Medulla oblongata (tissue), 1 donor: Measurements from ENCODE around the gene CCDC197.

Experiments used
- DNase-seq: peaks from one replicate; pipeline ENCODE4 v3.0.0-alpha.2; 2015; ENCODE audit errors: extremely low spot score

Gene CCDC197

GRCh38 chr14:94043111-94043755 lies 46.1 kb downstream of the CCDC197 start:
- DNase-seq, result no peak

GRCh38 chr14:94043756-94044475 lies 46.8 kb downstream of the CCDC197 start:
- DNase-seq, result no peak

GRCh38 chr14:94044476-94045091 lies 47.5 kb downstream of the CCDC197 start:
- DNase-seq, result no peak

- DNase-seq, result no peak
These were observed 48.0 kb downstream of the CCDC197 start for GRCh38 chr14:94045101-94045500.

GRCh38 chr14:94045563-94046345 lies 48.7 kb downstream of the CCDC197 start:
- no peak for DNase-seq

- DNase-seq, result no peak
These were observed 49.7 kb downstream of the CCDC197 start for GRCh38 chr14:94046696-94047250.

- no peak for DNase-seq
These were observed 50.5 kb downstream of the CCDC197 start for GRCh38 chr14:94047581-94047980.

GRCh38 chr14:94048691-94049624 lies 51.9 kb downstream of the CCDC197 start:
- DNase-seq, result no peak

GRCh38 chr14:94049625-94050023 lies 52.5 kb downstream of the CCDC197 start:
- DNase-seq, result no peak

- DNase-seq, result no peak
These were observed 53.3 kb downstream of the CCDC197 start for GRCh38 chr14:94050231-94050880.

GRCh38 chr14:94051115-94051514 lies 54.0 kb downstream of the CCDC197 start:
- peak; percentile 86 for DNase-seq

GRCh38 chr14:94051779-94052178 lies 54.7 kb downstream of the CCDC197 start:
- DNase-seq, result no peak

GRCh38 chr14:94052199-94052598 lies 55.1 kb downstream of the CCDC197 start:
- no peak for DNase-seq

GRCh38 chr14:94052662-94053061 lies 55.6 kb downstream of the CCDC197 start:
- no peak for DNase-seq

- no peak for DNase-seq
These were observed 57.3 kb downstream of the CCDC197 start for GRCh38 chr14:94054401-94054800.

GRCh38 chr14:94054936-94055335 lies 57.8 kb downstream of the CCDC197 start:
- DNase-seq, result no peak

- DNase-seq, result no peak
These were observed 59.6 kb downstream of the CCDC197 start for GRCh38 chr14:94056579-94057308.

GRCh38 chr14:94058128-94058673 lies 61.1 kb downstream of the CCDC197 start:
- no peak for DNase-seq
